ENCODE data around the gene CASTOR2. TPM values are rescaled to one million over a fixed set of nuclear protein-coding genes. Genes with fewer than 3 reads are reported as not detected.

Gene CASTOR2
- total RNA-seq, 2 donors from 2014 or later, result 4.2 to 4.9 TPM

DNA sequence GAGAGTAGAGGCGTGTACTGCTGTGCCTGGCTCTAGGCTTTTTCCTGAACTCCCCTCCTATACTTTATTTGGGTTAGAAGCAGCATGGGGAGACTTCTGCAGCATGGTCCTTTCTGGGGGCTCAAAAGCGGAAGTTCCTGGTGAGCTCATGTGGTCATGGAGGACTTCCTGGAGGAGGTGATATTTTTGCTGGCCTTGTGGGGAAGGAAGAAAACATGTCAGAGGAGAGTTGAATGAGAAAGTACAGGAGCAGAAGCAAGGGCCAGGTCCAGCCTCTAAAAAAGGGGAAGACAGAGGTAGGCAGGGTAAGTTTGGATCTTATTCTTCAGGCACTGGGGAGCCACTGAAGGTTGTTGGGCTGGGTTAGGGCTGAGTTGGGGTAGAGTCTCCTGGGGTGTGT lies 45.5 kb downstream of the CASTOR2 start:
- no peak overlapping the region for H3K9ac ChIP-seq (ENCODE audit: low read depth in 2 of 2, low read length in 2 of 2)
- intact Hi-C loops (cut with DNase I), result no loop called here
- TF ChIP-seq, protein P1, sequence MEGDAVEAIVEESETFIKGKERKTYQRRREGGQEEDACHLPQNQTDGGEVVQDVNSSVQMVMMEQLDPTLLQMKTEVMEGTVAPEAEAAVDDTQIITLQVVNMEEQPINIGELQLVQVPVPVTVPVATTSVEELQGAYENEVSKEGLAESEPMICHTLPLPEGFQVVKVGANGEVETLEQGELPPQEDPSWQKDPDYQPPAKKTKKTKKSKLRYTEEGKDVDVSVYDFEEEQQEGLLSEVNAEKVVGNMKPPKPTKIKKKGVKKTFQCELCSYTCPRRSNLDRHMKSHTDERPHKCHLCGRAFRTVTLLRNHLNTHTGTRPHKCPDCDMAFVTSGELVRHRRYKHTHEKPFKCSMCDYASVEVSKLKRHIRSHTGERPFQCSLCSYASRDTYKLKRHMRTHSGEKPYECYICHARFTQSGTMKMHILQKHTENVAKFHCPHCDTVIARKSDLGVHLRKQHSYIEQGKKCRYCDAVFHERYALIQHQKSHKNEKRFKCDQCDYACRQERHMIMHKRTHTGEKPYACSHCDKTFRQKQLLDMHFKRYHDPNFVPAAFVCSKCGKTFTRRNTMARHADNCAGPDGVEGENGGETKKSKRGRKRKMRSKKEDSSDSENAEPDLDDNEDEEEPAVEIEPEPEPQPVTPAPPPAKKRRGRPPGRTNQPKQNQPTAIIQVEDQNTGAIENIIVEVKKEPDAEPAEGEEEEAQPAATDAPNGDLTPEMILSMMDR (IDR thresholded peaks at IDR 0.05), result no peak
- no peaks in the 10 kb centered on the region for H3K36me3 ChIP-seq
- H3K4me3 ChIP-seq, result no peak overlapping the region
- no peak overlapping the region for H3K27ac ChIP-seq
- H3K27me3 ChIP-seq, result no peaks in the 10 kb centered on the region
- no peaks in the 10 kb centered on the region for H3K9me3 ChIP-seq
- no peaks in the 10 kb centered on the region for H3K4me1 ChIP-seq
- no peak for DNase-seq

DNA sequence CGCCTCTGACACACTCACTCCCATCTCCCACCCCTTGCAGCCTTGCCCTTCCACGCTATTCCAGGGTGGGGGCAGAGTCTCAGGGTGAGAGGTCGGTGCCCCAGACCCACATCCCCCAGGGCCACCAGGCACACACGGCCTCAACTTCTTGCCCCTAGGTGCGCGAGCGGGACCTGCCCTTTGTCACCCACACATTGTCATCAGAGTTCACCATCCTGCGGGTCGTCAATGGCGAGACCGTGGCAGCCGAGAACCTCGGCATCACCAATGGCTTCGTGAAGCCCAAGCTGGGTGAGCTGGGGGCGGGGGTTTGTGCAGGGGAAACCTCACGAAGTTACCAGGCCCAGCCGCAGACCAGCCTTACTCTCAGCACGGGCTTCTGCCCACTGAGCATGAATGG lies 53.3 kb downstream of the CASTOR2 start:
- Histone ChIP-seq H3K36me3 (no peaks in the 10 kb centered on the region), H3K27me3 (no peaks in the 10 kb centered on the region), H3K4me3 (no peak overlapping the region), H3K9me3 (no peaks in the 10 kb centered on the region), H3K4me1 (no peaks in the 10 kb centered on the region), H3K9ac (ENCODE audit: low read depth in 2 of 2, low read length in 2 of 2) (no peak overlapping the region), H3K27ac (no peak overlapping the region)
- intact Hi-C loops (cut with DNase I), result no loop called here
- no peak for DNase-seq
- TF ChIP-seq, protein P1 (IDR thresholded peaks at IDR 0.05), result no peak

DNA sequence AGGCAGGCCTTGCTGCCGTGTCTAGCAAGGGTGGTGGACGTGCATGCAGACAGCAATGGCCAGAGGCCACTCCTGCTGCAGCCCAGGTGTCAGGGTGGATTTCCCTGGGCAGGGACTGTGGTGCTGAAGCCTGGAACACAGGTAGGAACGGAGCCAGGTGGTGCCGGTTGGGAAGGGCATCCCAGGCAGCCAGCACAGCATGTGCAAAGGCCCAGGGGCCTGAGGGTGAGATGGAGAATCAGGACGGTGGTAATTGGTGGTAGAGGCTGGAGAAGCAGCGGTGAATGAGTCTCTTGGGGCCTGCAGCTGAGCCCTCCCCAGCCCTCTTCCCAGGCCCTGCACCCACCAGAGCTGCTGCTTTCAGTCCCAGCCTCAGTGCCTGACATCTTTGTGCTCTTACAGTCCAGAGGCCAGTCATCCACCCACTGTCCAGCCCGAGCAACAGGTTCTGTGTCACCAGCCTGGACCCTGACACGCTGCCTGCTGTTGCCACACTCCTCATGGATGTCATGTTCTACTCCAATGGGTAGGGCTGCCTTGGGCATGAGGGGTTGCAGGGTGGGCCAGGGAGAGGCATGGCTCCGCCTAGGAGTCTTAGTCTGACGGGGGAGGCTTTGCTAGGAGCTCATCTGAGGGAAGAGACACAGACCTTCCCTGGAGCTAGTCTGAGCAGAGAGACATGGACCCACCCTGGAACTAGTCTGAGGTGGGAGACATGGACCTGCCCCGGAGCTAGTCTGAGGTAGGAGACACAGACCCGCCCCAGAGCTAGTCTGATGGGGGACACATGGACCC lies 54.3 kb downstream of the CASTOR2 start:
- no peaks in the 10 kb centered on the region for H3K27me3 ChIP-seq
- H3K4me1 ChIP-seq, result no peaks in the 10 kb centered on the region
- no peak overlapping the region for H3K4me3 ChIP-seq
- H3K36me3 ChIP-seq, result no peaks in the 10 kb centered on the region
- intact Hi-C loops (cut with DNase I), result no loop called here
- no peak for DNase-seq
- no peaks in the 10 kb centered on the region for H3K9me3 ChIP-seq
- no peak overlapping the region for H3K27ac ChIP-seq
- H3K9ac ChIP-seq (ENCODE audit: low read depth in 2 of 2, low read length in 2 of 2), result no peak overlapping the region
- TF ChIP-seq, protein P1 (IDR thresholded peaks at IDR 0.05), result no peak

DNA sequence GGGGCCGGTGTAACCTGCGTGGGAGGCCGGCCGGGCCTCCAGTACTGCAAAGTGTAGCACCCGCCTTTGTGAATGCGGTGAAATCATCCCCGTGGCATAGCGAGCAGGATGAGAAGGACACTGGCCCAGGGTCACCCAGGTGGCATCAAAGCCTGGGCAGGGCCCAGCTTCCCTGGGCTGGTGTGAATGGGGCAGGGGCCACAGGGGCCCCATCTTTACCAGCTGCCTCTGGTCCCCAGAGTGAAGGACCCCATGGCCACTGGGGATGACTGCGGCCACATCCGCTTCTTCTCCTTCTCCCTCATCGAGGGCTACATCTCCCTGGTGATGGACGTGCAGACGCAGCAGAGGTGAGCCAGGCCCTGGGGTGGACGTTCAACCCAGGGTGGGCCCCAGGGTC lies 55.3 kb downstream of the CASTOR2 start:
- Histone ChIP-seq H3K9ac (ENCODE audit: low read depth in 2 of 2, low read length in 2 of 2) (no peak overlapping the region), H3K27ac (no peak overlapping the region), H3K27me3 (no peaks in the 10 kb centered on the region), H3K4me1 (no peaks in the 10 kb centered on the region), H3K9me3 (no peaks in the 10 kb centered on the region), H3K36me3 (no peaks in the 10 kb centered on the region), H3K4me3 (no peak overlapping the region)
- TF ChIP-seq, protein P1 (IDR thresholded peaks at IDR 0.05), result no peak
- no peak for DNase-seq
- intact Hi-C loops (cut with DNase I), result no loop called here

DNA sequence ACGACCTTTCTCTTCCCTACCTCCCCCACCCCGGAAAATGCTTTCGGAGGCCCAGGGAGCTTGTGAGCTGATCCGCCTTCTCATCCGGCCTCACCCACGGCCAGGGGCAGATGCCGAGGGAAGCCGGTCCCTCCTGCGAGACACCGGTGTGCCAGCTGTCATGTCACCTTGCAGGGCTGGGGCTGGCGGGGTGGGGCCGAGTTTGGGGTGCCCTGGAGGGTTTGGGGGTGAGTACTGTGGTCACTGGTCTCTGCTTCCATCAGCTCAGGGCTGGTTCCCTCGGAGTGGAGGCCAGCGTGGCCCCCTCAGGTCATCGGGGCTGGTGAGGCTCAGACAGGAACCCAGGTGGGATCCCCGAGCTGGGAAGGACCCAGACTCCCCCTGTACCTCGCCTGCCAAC lies 60.4 kb downstream of the CASTOR2 start:
- DNase-seq, result no peak
- no peaks in the 10 kb centered on the region for H3K4me1 ChIP-seq
- H3K9ac ChIP-seq (ENCODE audit: low read depth in 2 of 2, low read length in 2 of 2), result no peak overlapping the region
- H3K36me3 ChIP-seq, result no peaks in the 10 kb centered on the region
- TF ChIP-seq, protein P1 (IDR thresholded peaks at IDR 0.05), result no peak
- intact Hi-C loops (cut with DNase I), result no loop called here
- H3K27me3 ChIP-seq, result no peaks in the 10 kb centered on the region
- no peak overlapping the region for H3K27ac ChIP-seq
- H3K9me3 ChIP-seq, result no peaks in the 10 kb centered on the region
- H3K4me3 ChIP-seq, result no peak overlapping the region

Data from colonic mucosa (tissue), 4 donors.